IMR-90 (cell line): ENCODE measurements around the gene PRKG2. TPM values are rescaled to one million over a fixed set of nuclear protein-coding genes. Genes with fewer than 3 reads are reported as not detected.

ENCODE experiments used
- ATAC-seq: fragments of 200-7000 bp; cut with Tn5 transposase; 2 replicates; pipeline ENCODE4 v1.9.1; 2020; ENCODE audit warnings: low read depth, mild to moderate bottlenecking, moderate library complexity
- BruUV-seq: library from RNA; stranded (reverse); fragments of 400-500 nt; replicated peaks from 2 replicates; lab custom pipeline; 2021; lab: Mats Ljungman, UMichigan
- CTCF ChIA-PET: fragments of 300-600 bp; formaldehyde crosslinking; extraction: SDS; loops from one replicate; lab custom pipeline; 2021; ENCODE audit warnings: antibody characterized with exemption; lab: Yijun Ruan, JAX
- POLR2A ChIA-PET: fragments of 300-600 bp; sonication (Branson Sonifier 250); formaldehyde crosslinking; loops from one replicate; lab custom pipeline; 2022; ENCODE audit warnings: antibody characterized with exemption; ENCODE audit not compliant: unreplicated experiment; lab: Charles Lee
- DNase-seq: peaks from one replicate; pipeline ENCODE4 v3.0.0; 2013
- H2AFZ ChIP-seq: replicated peaks from 2 replicates; pipeline ENCODE3; 2013; ENCODE audit warnings: low read length, mild to moderate bottlenecking; ENCODE audit not compliant: poor library complexity
- H2AK5ac ChIP-seq: 2 replicates; pipeline ENCODE4 v1.6.1; 2013; ENCODE audit warnings: low read depth, low read length, inconsistent platforms
- H2AK9ac ChIP-seq: replicated peaks from 2 replicates; pipeline ENCODE3; 2013; ENCODE audit warnings: mild to moderate bottlenecking, low read depth, low read length, moderate library complexity; ENCODE audit not compliant: poor library complexity
- H2BK120ac ChIP-seq: 2 replicates; pipeline ENCODE4 v1.6.1; 2013; ENCODE audit warnings: low read depth, low read length, inconsistent platforms
- H2BK15ac ChIP-seq: 3 replicates; pipeline ENCODE4 v1.6.1; 2013; ENCODE audit warnings: low read depth, low read length, inconsistent platforms
- H2BK20ac ChIP-seq: 2 replicates; pipeline ENCODE4 v1.6.1; 2013; ENCODE audit warnings: low read depth, mild to moderate bottlenecking, inconsistent platforms, low read length, moderate library complexity
- H2BK5ac ChIP-seq: 2 replicates; pipeline ENCODE4 v1.6.1; 2013; ENCODE audit warnings: mild to moderate bottlenecking, low read depth, low read length, inconsistent platforms; ENCODE audit not compliant: poor library complexity, severe bottlenecking
- H3K14ac ChIP-seq: replicated peaks from 2 replicates; pipeline ENCODE4 v1.6.1; 2013; ENCODE audit warnings: low read depth, low read length, inconsistent platforms
- H3K18ac ChIP-seq: 2 replicates; pipeline ENCODE4 v1.6.1; 2013; ENCODE audit warnings: low read depth, low read length, control low read depth
- H3K23ac ChIP-seq: 2 replicates; pipeline ENCODE4 v1.6.1; 2013; ENCODE audit warnings: low read depth, low read length, inconsistent platforms
- H3K27ac ChIP-seq: 2 replicates; pipeline ENCODE4 v1.5.1; 2013; ENCODE audit warnings: mild to moderate bottlenecking, control low read depth, low read length; ENCODE audit not compliant: insufficient read depth
- H3K27me3 ChIP-seq: 2 replicates; pipeline ENCODE4 v1.6.1; 2013; ENCODE audit warnings: low read length; ENCODE audit not compliant: control insufficient read depth, insufficient read depth
- H3K36me3 ChIP-seq: 2 replicates; pipeline ENCODE4 v1.6.1; 2013; ENCODE audit warnings: low read length, mixed read lengths; ENCODE audit not compliant: control insufficient read depth, insufficient read depth
- H3K4ac ChIP-seq: 2 replicates; pipeline ENCODE4 v1.6.1; 2013; ENCODE audit warnings: low read depth, low read length, inconsistent platforms
- H3K4me1 ChIP-seq: 2 replicates; pipeline ENCODE4 v1.6.1; 2013; ENCODE audit warnings: low read length, mixed read lengths; ENCODE audit not compliant: control insufficient read depth, insufficient read depth
- H3K4me2 ChIP-seq: 2 replicates; pipeline ENCODE4 v1.6.1; 2013; ENCODE audit warnings: low read depth, mild to moderate bottlenecking, control low read depth, low read length, moderate library complexity
- H3K4me3 ChIP-seq: 2 replicates; pipeline ENCODE4 v1.5.1; 2013; ENCODE audit warnings: low read depth, mild to moderate bottlenecking, control low read depth, low read length, moderate library complexity; ENCODE audit not compliant: insufficient read depth
- H3K56ac ChIP-seq: 2 replicates; pipeline ENCODE4 v1.6.1; 2013; ENCODE audit warnings: low read length, inconsistent platforms; ENCODE audit not compliant: insufficient read depth; ENCODE audit errors: extremely low read depth
- H3K79me1 ChIP-seq, 2 experiments: 2 replicates each; pipeline ENCODE4 v1.6.1; 2013; ENCODE audit warnings: low read length in 2 of 2, inconsistent platforms in 1 of 2, low read depth in 1 of 2
- H3K9ac ChIP-seq: 2 replicates; pipeline ENCODE4 v1.6.1; 2013; ENCODE audit warnings: low read depth, low read length, control low read depth
- H3K9me1 ChIP-seq: 2 replicates; pipeline ENCODE4 v1.6.1; 2013; ENCODE audit warnings: low read length, inconsistent platforms; ENCODE audit not compliant: insufficient read depth
- H3K9me3 ChIP-seq: 2 replicates; pipeline ENCODE4 v1.6.1; 2013; ENCODE audit warnings: low read length; ENCODE audit not compliant: control insufficient read depth, insufficient read depth
- H4K20me1 ChIP-seq: 2 replicates; pipeline ENCODE4 v1.6.1; 2013; ENCODE audit warnings: low read length, inconsistent platforms; ENCODE audit not compliant: insufficient read depth
- H4K5ac ChIP-seq: 2 replicates; pipeline ENCODE4 v1.6.1; 2013; ENCODE audit warnings: mild to moderate bottlenecking, low read depth, low read length, control low read depth
- H4K8ac ChIP-seq, 2 experiments: 2 replicates each; pipeline ENCODE4 v1.6.1; 2013; ENCODE audit warnings: low read depth in 2 of 2, low read length in 2 of 2, control low read depth in 1 of 2, inconsistent platforms in 1 of 2
- H4K91ac ChIP-seq: 2 replicates; pipeline ENCODE4 v1.6.1; 2013; ENCODE audit warnings: low read depth, low read length, inconsistent platforms; ENCODE audit not compliant: insufficient read depth
- CEBPB ChIP-seq: IDR thresholded peaks from 2 replicates; pipeline ENCODE4 v1.6.1; 2012; ENCODE audit warnings: low read depth, low read length, improper control_type of control experiment
- ELK1 ChIP-seq: fragments of 150-350 bp; IDR thresholded peaks from 2 replicates; pipeline ENCODE4 v1.6.1; 2016; ENCODE audit warnings: low read depth, mild to moderate bottlenecking, low read length, moderate library complexity, borderline replicate concordance
- FOS ChIP-seq: fragments of 150-350 bp; IDR thresholded peaks from 2 replicates; pipeline ENCODE4 v1.6.1; 2016; ENCODE audit warnings: low read depth, low read length
- MAZ ChIP-seq: IDR thresholded peaks from 2 replicates; pipeline ENCODE4 v1.6.1; 2012; ENCODE audit warnings: low read depth, mild to moderate bottlenecking, low read length, improper control_type of control experiment, moderate library complexity, borderline replicate concordance
- MXI1 ChIP-seq: IDR thresholded peaks from 2 replicates; pipeline ENCODE4 v1.6.1; 2012; ENCODE audit warnings: low read depth, mild to moderate bottlenecking, low read length, moderate library complexity, borderline replicate concordance
- POLR2A ChIP-seq: IDR thresholded peaks from 2 replicates; pipeline ENCODE4 v1.6.1; 2012; ENCODE audit warnings: mild to moderate bottlenecking, low read depth, low read length
- RAD21 ChIP-seq: IDR thresholded peaks from 2 replicates; pipeline ENCODE4 v1.6.1; 2012; ENCODE audit warnings: low read length, improper control_type of control experiment
- RFX5 ChIP-seq: IDR thresholded peaks from 2 replicates; pipeline ENCODE4 v1.8.0; 2012; ENCODE audit warnings: low read depth, mild to moderate bottlenecking, low read length, moderate library complexity
- USF2 ChIP-seq: fragments of 150-350 bp; IDR thresholded peaks from 2 replicates; pipeline ENCODE4 v1.6.1; 2017; ENCODE audit warnings: mild to moderate bottlenecking, antibody characterized with exemption, low read length, low read depth
- WGBS, 2 experiments: methylation state at CpG; one replicate each; pipeline versions ENCODE4 v1.1.5 to v1.1.7; 2013; ENCODE audit warnings: missing lambda C conversion rate in 2 of 2; ENCODE audit not compliant: insufficient read length in 1 of 2; ENCODE audit errors: extremely low coverage in 2 of 2; 5-methylcytosine and 5-hydroxymethylcytosine counted together
- dilution Hi-C: fragments of 300-500 bp; cut with HindIII; formaldehyde crosslinking; loops from one replicate; pipeline ENCODE4 v1.14.3; 2018; ENCODE audit warnings: low sequenced_read_pairs; ENCODE audit not compliant: unreplicated experiment
- in situ Hi-C: fragments of 300-500 bp; cut with MboI; formaldehyde crosslinking; loops from 3 replicates; pipeline ENCODE4 v1.14.3; 2019; ENCODE audit warnings: low sequenced_read_pairs, inconsistent platforms, mixed read lengths
- intact Hi-C: fragments of 100-400 bp; cut with micrococcal nuclease; formaldehyde crosslinking; loops from 2 replicates; pipeline ENCODE4 v1.10.0; 2022
- polyA plus RNA-seq, 3 experiments: library from polyadenylated mRNA; depleted of rRNA; stranded (reverse); fragments of >200 nt; gene quantifications; 2 replicates each; pipeline ENCODE4 v1.2.3, GENCODE V29; 2012; ENCODE audit warnings: low replicate concordance in 1 of 3
- total RNA-seq: library from RNA; depleted of rRNA; stranded (reverse); fragments of >200 nt; gene quantifications from 2 replicates; pipeline ENCODE4 v1.2.3, GENCODE V29; 2012

Gene PRKG2
- total and polyA plus RNA-seq, 2 of the 4 experiments (the other 2 are of a cell fraction), result 0.44 to 2.0 TPM

GRCh38 chr4:81207828-81208227 is 7.2 kb downstream of the PRKG2 start:
- no peak overlapping the region for H2BK5ac ChIP-seq
- H2AK9ac ChIP-seq, result no peak overlapping the region
- no peaks in the 10 kb centered on the region for H3K27me3 ChIP-seq
- H3K9me1 ChIP-seq, result no peaks in the 10 kb centered on the region
- TF ChIP-seq POLR2A (no peak), RFX5 (no peak), FOS (no peak), CEBPB (peak; percentile 97), MAZ (no peak), RAD21 (no peak), MXI1 (no peak), ELK1 (no peak), USF2 (no peak)
- ATAC-seq, result peak; percentile 33
- no peak overlapping the region for H3K14ac ChIP-seq
- no TSS peak for BruUV-seq
- no peak overlapping the region for H4K8ac ChIP-seq
- H3K79me1 ChIP-seq, result peaks cover 0 to 4% of the 10 kb centered on the region in 2 experiments; a peak in 1 of 4 replicates
- no peak overlapping the region; the same call in 1 of the 2 replicates for H3K4me2 ChIP-seq
- peaks cover 12% of the 10 kb centered on the region for H3K4me1 ChIP-seq
- no peak overlapping the region for H3K23ac ChIP-seq
- no peak overlapping the region for H2BK15ac ChIP-seq
- no peak overlapping the region for H4K5ac ChIP-seq
- no peak overlapping the region for H3K27ac ChIP-seq
- no peak overlapping the region for H3K4me3 ChIP-seq
- no peak overlapping the region for H3K9ac ChIP-seq
- no peak overlapping the region for H3K56ac ChIP-seq
- H3K4ac ChIP-seq, result no peak overlapping the region
- H2AK5ac ChIP-seq, result no peak overlapping the region
- no peak overlapping the region for H4K91ac ChIP-seq
- H3K9me3 ChIP-seq, result no peaks in the 10 kb centered on the region
- no peak overlapping the region for H3K18ac ChIP-seq
- POLR2A ChIA-PET, result no interaction called here
- dilution Hi-C loops (no loop called here), in situ Hi-C loops (no loop called here), intact Hi-C loops (no loop called here)
- CTCF ChIA-PET, result interaction anchor here (0.6 kb wide), 1 partner anchor 84 kb away, joined by 6 read pairs; no protein-coding TSS in a partner anchor
- peak; percentile 89 for DNase-seq
- H3K36me3 ChIP-seq, result no peaks in the 10 kb centered on the region
- H2BK120ac ChIP-seq, result no peak overlapping the region
- H2AFZ ChIP-seq, result no peak overlapping the region
- no peak overlapping the region for H2BK20ac ChIP-seq
- WGBS, 2 experiments, result no CpG with 5 or more reads among the region's 1 CpG
- H4K20me1 ChIP-seq, result no peaks in the 10 kb centered on the region
